Kidney glomerular epithelial cell (primary cell): ENCODE results near the gene FCSK.

Source experiments
- DNase-seq: peaks from one replicate; lab custom pipeline; 2025; lab: John Stamatoyannopoulos, UW

The FCSK gene

GRCh38 chr16:70455910-70456309 is 1.5 kb downstream of the FCSK start:
- DNase-seq, result no peak

- no peak for DNase-seq
These were observed 3.2 kb downstream of the FCSK start for GRCh38 chr16:70457446-70458166.

DNA sequence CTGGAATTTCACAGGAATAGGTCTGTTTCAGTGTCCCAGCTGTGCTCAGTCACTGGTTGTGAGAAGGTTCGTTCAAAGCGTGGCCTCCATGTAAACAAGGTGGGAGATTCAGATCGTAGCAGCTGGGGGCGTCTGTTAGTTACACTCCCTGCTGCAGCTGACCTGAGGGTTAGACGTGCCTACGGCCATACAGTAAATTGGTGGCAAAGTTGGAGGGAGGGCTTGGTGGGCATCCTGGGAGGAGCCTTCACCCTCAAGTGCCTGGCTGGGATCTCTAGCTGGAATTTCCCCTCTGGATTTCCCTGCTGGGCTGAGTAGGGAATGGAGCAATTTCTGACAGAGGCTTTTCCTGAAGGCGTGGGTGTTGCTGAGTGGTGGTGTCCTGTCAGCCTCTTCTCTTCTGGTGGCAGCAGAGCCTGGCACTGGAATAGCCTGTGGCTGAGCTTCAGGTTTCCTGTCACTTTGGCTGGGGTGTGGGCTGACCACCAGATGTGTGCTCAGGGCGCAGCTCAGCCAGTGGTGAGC is 6.4 kb downstream of the FCSK start:
- peak; percentile 38 for DNase-seq

DNA sequence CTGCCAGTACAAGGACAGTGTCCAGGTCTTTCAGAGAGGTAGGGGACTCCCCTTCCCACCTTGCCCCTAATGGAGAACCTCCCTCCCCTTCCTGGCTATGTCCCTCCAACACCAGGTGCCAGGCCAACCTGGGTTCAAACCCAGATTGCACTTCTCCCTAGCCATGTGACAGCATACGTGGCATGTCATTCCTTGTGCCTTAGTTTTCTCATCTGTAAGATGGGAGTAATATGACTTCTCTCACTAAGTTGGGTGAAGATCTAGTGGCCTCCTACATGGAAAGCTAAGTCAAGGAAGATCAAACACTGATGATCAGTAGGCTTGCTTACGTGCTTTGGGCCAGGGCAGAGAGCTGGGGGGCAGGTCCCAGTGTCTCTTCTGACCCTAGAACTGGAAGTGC is 8.8 kb downstream of the FCSK start:
- DNase-seq, result no peak

GRCh38 chr16:70465999-70466804 is 11.8 kb downstream of the FCSK start:
- DNase-seq, result no peak

GRCh38 chr16:70466805-70467076 is 12.3 kb downstream of the FCSK start:
- no peak for DNase-seq

GRCh38 chr16:70467113-70467512 is 12.7 kb downstream of the FCSK start:
- DNase-seq, result no peak

GRCh38 chr16:70467608-70468007 is 13.2 kb downstream of the FCSK start:
- no peak for DNase-seq

GRCh38 chr16:70468776-70469525 is 14.6 kb downstream of the FCSK start:
- no peak for DNase-seq

DNA sequence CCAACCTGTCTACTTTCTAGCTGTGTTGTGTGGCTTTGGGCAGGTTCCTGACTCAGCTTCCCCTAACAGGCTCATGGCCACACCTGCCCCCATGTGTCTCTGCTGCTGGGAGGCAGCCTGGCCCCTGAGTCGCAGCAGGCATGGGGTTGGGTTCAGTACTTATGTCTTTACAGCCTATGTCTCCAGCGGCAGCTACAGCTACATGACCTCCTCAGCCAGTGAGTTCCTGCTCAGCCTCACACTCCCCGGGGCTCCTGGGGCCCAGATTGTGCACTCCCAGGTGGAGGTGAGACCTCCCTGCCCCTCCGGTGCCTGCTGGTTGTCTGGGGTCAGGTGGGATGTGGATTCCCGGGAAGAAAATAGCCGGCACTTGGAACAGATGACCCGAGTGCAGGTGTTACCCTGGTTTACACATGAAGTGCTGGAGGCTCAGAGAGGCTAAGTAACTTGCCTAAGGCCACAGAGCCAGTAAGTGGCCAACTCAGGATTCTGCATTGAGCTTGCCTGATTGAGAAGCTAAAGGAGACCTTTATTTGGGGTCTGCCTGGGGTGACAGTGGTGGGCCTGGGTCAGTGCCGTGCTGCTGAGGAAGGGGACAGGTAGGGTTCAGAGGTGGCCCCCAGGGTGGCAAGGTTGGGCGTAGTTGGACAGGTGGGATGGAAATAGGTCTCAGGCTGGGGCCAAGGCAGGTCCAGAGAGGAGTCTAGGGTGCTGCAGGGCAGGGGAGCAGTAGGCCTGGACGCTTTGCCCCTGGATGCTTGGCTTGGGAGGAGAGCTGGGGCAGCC is 15.9 kb downstream of the FCSK start:
- DNase-seq, result no peak

- peak; percentile 15 for DNase-seq
These were observed 16.5 kb downstream of the FCSK start for GRCh38 chr16:70470927-70471341.

DNA sequence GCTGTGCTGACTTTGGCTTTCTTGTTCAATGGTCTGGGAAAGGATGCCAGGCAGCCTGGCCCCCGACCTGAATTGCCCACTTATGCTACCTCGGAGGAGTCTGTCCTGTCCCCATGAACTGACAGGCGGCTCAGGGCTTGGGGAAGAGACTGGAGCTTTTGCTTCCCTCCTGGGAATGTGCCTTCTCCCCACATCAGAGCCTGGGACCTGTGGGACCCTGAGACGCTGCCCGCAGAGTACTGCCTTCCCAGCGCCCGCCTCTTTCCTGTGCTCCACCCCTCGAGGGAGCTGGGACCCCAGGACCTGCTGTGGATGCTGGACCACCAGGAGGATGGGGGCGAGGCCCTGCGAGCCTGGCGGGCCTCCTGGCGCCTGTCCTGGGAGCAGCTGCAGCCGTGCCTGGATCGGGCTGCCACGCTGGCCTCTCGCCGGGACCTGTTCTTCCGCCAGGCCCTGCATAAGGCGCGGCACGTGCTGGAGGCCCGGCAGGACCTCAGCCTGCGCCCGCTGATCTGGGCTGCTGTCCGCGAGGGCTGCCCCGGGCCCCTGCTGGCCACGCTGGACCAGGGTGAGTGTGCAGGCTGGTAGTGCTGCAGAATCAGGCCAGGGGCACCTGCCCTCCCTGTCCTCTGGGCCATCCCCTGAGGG is 18.5 kb downstream of the FCSK start:
- no peak for DNase-seq

GRCh38 chr16:70473446-70474319 is 19.3 kb downstream of the FCSK start:
- DNase-seq, result no peak

DNA sequence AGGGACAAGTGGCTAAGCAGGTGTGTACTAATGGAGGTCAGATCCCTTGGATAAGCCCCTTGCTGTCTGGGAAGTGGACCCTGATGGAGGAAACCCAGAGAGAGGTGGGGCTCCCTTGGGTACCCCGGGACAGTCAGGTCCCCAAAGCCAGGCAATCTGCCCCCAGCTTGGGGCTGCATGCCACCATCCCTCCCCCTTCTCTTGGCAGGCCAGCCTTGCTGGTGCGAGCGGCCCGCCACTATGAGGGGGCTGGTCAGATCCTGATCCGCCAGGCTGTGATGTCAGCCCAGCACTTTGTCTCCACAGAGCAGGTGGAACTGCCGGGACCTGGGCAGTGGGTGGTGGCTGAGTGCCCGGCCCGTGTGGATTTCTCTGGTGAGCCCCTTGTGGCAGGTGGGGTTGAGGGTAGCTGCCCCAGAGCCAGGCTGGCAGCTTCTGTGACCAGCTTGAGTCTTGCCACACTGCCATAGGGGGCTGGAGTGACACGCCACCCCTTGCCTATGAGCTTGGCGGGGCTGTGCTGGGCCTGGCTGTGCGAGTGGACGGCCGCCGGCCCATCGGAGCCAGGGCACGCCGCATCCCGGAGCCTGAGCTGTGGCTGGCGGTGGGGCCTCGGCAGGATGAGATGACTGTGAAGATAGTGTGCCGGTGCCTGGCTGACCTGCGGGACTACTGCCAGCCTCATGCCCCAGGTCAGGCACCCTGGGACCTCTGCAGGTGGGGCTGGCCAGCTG is 20.1 kb downstream of the FCSK start:
- DNase-seq, result no peak

DNA sequence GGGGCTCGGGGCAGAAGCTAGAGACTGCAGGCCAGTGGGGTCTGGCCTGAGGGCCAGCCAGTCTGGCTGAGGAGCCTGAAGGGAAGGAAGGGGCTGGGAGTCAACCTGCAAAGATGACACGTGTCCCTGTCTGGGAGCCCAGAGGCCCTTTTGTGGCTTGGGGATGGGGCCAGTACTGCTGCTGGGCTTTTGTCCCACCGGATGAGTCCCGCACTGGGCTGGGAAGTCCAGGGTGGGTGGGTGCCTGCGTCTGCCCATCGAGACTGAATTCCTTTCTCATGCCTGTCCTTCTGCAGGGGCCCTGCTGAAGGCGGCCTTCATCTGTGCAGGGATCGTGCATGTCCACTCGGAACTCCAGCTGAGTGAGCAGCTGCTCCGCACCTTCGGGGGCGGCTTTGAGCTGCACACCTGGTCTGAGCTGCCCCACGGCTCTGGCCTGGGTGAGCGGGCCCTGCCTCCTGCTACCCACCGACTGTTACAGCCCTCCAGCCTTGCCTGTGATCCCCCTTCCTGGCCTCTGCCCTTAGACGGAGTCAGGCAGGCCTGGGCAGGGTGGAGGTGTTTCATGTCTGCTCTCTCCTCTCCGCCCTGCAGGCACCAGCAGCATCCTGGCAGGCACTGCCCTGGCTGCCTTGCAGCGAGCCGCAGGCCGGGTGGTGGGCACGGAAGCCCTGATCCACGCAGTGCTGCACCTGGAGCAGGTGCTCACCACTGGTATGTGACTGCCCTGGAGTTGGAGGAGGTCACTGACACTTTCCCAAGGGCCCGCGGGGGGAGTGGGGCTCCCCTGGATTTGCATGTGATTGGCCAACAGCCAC is 20.9 kb downstream of the FCSK start:
- DNase-seq, result no peak

DNA sequence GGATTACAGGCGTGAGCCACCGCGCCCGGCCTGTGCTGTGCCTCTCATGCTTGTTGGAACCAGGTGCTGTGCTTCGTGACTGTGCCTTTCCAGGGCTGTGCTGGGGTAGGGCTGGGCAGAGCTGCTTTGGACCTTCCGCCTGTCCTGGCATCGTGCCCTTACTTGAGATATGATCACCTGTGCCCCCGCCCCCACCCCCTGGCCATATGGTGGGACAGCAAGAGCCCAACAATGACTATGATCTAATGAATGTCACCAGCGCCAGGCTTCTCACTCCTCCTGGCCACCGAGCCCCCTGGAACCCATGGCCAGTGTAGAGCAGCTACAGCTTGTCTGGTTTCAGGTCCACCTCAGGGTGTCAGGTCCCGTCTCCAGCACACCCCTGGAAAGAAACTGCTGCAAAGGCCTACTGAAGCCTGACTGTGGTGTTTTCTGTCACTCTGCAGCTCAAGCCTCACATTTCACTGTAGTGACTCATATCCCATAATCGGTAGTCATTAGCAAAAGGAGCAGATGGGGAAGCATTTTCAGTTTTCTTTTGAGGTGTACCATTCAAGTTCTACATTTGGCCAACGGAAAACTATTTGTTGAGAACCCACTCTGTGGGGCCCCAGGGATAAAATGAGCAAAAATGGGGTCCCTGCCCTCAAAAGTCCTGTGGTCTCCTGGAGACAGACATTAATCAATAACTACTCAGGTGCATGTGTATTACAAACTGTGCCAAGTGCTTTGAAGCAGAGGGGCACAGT is 22.1 kb downstream of the FCSK start:
- DNase-seq, result peak; percentile 76

GRCh38 chr16:70478169-70478568 is 23.8 kb downstream of the FCSK start:
- DNase-seq, result no peak

DNA sequence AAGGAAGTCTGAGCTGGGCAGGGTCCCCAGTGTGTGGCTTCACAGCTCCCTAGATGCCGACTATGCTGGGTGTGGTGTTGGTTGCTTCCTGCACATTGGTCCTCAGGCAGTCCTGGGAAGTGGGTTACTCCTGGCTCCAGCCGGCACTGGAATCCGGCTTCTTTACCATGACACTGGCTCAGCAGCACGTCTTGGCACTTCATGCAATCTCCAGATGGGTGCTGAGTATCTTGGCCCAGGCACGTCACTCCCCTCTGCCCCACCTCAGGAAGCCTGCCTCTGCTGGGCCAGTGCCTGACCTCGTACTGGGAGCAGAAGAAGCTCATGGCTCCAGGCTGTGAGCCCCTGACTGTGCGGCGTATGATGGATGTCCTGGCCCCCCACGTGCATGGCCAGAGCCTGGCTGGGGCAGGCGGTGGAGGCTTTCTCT is 24.5 kb downstream of the FCSK start:
- no peak for DNase-seq
